Activated effector memory CD4-positive, alpha-beta T cell treated with anti-CD3 and anti-CD28 coated beads, Interleukin-2, amount 50 U/mL, for 16 hours (primary cell): ENCODE measurements around the gene SDC3.
"Not testable (repeated sequence)": the region's sequence is repeated elsewhere in the genome, so short reads cannot be mapped to it uniquely, and the experiment has no call there.

Experiments
- DNase-seq: peaks from one replicate; pipeline ENCODE4 v3.0.0-alpha.2; 2020

The SDC3 gene

DNA sequence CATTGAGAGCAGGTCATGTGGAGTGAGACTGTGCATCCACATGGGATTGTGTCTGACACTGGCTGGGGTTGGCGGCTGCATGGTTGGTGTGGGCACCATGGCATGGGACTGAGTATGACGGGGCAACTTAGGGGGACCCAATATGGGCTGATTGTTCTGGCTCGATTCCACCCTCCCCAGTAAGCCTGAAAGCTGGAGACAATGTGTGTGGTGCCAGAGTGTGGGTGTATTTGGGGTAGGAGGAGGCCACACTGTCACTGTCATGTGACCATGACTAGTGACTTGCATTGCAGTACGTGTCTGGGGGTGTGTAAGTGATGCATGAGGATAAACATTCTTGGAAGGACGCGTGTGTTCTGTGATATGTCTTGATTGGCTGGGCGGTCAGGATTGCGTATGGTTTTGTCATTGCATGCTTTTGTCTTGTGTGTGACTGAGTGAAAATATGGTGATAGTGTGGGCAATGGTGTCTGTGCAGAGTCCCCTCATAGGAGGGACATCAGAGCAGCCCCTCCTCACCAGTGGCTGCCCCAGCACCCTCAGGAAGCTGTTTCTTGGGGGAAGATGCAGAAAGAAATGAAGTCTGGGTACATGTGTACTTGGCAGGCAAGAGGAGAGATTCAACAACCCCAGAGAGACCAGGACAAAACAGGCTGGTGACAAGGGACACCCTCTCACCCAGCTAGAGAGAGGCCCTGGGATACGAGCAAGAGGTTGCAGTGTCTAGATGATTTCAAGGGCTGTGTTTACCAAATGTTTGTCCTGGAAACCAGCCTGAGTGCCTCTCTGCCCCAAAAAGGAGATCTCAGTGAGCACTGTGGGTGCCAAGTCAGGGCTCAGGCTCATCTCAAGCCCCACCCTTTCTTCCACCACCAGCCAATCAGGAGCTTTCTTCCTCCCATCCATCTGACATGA, 36.3 kb downstream of the SDC3 start:
- DNase-seq, result no peak

DNA sequence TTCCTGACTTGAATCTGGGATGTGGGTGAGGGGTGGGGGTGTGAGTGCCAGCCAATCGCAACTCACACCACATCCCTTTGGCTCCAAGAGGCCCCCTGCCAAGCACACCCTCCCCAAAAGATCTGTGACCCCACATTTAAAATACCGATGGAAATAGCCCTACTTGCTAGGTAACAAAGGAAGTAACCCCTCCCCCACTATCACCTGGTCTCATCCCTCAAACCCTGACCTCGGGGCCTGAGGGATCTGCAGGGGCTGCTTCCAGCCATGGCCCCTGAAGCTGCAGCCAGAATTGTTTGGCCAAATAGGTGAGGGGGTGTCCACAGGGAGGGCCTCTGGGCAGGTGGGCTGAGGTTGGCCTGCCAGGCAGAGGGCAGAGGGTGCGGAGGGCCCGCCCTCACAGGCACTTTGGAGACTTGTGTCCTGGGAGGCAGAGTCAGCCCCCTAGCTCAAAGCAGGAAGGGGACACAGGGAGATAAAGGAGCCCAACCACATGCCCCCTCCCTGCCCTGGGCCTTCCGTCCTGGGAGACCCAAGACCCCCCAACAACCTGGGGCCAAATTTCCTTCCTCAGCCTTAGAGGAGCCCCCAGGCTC, 37.2 kb downstream of the SDC3 start:
- no peak for DNase-seq

DNA sequence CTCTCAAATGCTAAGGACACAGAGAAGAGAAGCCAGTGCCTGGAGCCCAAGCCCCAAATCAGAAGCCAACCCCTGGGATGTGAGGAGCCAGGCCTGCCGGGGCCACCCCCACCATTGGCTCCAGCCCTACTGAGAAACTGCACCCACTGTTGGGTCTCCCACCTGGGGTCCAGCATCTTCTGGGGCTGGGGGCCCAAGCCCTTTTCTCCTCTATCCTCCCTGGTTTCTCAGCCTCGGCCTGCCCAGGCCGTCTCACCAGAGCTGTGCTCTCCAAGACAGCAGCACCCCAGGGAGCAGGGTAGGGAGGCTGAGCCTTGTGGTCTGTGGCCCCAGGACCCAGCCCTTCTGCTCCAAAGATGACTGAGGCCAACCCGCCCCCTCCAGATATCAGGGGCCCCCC, 37.9 kb downstream of the SDC3 start:
- no peak for DNase-seq

DNA sequence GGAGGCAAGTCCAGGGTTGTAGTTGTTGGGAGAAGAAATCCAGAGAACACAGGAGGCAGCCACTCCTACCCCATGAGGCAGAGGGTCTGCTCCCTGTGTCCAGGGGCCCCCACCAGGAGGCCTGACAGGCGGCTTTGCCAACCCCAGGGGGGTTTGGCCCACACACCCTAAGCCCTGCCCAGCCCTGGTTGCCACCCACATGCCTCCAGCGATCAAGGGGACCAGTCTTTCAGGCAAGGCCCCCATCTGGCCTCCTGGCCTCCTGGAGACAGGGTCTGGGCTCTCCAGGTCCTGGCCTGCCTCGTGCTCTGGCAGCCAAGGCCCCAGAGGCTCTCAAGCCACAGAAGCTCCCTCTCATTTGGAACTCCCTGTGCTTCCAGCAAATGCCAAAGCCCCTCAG, 38.5 kb downstream of the SDC3 start:
- no peak for DNase-seq

DNA sequence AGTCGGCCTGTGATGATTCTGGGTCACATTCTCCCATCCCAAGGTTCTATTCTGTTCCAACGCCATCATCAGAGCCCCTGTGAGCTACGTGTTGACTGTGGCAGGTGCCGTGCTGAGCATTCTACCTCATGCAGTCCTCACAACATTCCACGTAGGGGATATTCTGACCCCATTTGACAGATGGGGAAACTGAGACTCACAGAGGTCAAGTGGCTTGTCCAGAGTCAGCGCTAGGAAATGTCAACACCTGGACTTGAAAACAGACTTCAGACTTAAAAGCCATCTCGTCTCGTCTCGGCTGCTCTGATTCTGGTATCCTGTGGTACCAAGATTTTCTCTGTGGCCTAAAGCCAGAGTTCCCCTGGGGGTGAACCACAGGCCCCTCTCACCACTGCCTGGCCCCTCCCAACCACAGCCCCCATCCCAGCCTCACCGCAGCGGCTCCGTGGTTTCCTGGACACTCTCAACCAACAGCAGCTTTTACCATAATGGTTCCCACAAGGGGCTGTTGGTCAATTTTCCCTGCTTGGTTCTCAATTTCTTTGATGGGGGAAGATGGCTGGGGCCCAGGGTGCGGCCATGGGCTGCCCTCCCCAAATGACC, 39.6 kb downstream of the SDC3 start:
- no peak for DNase-seq

DNA sequence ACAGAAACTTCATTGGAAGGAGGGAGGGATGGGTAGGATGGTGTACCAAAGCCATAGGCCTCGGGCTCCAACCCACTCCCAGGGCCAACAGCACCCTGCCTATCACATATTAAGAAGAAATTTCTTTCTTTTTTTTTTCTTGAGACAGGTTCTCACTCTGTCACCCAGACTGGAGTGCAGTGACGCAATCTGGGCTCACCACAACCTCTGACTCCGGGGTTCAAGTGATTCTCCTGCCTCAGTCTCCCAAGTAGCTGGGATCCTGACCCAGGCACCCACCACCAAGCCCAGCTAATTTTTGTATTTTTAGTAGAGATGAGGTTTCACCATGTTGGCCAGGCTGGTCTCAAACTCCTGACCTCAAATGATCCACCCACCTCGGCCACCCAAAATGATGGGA, 40.5 kb downstream of the SDC3 start:
- DNase-seq, result not testable (repeated sequence)

DNA sequence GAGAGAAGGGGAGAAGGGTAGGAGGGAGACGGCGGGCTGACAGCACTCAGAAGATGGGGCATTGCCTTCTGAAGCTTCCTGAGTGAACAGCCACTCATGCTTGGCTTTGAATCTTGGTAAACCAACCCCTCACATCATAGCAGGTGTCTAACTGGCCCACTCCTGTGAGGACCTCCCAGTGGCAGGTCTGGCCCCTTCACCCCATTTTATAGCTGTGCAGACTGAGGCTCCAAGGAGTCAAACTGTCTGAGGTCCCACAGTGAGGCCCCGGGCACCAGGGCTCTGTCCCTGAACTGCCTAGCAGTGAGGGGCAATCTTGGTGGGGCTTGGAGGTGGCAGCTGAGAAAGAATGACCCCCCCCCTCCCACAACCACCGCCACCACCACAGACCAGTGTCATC, 41.0 kb downstream of the SDC3 start:
- DNase-seq, result no peak

DNA sequence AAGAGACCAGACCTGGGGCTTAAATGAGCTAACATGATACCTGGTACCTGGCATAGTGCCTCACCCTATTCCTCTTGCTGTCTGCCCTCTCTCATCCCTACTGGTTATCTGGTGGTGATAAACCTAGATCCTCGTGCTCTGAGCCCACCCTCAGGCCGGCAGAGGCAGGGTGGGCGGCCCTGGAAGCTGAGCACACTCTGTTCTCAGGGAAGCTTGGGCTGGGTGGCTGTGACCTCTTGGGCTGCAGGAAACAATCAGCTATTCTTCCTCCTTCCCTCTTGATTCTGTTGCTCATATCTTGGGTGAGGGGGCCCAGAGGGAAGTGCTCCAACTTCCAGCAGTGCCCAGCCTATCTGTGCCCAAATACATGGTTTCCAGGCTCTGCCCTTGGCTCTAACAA, 42.0 kb downstream of the SDC3 start:
- DNase-seq, result no peak

DNA sequence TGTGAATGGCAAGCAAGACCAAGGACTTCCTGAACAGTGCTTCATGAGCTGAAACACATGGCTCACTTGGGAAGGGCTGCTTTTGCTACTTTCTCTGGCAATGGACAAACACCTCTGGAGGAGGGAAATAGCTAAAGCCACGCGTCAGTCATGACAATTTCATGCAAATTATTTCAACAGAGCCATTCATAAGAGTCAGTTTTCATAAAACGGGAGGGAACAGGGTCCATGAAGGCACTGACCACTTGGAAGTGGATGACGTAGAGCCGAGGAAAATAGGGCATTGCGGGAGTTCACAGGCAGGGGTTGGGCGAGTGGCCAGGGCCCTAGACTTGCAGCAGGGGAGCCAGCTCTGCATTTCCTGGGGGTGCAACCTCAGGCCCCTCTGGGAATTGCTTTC, 43.9 kb downstream of the SDC3 start:
- DNase-seq, result no peak

DNA sequence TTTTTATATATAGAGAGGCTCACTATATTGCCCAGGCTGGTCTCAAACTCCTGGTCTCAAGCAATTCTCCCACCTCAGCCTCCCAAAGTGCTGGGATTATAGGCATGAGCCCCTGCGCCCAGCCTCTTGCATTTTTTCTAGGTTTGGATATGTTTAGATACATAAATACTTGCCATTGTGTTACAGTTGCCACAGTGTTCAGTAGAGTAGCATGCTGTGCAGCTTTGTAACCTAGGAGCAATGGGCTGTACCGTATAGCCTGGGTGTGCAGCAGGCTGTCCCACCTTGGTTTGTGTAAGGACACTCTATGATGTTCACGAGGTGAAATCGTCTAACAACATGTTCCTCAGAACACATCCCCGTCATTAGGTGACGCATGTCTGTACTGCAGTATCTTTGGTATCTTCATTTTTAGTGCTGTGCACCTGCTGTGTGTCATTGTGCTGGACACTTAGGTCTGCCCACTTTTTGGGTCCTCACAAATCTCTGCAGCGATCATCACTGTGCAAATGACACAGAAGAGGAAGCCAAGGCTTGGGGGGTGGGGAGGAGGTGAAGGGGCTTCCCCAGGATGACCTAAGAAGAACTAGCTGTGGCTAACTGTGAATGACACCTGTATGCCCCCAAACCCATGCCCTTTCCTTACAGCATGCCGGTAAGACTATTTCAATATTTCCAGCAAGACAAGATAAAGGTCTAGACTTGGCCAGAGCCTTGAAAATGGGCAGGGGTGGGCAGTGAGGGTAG, 44.5 kb downstream of the SDC3 start:
- no peak for DNase-seq

DNA sequence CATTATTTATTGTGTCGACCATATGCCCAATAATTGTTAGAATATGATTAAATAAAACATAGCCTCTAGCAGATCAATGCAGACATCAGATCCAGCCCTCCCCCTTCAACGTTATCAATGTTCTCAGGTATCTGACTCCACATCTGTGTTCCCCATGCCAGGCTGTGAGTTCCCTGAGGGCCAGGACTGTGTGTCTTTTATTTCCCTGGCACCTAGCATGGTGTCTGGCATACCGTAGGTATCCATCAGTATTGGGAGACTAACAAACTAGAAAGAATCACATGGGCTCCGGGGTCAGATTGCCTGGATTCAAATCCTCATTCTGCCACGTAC, 48.3 kb downstream of the SDC3 start:
- DNase-seq, result no peak

DNA sequence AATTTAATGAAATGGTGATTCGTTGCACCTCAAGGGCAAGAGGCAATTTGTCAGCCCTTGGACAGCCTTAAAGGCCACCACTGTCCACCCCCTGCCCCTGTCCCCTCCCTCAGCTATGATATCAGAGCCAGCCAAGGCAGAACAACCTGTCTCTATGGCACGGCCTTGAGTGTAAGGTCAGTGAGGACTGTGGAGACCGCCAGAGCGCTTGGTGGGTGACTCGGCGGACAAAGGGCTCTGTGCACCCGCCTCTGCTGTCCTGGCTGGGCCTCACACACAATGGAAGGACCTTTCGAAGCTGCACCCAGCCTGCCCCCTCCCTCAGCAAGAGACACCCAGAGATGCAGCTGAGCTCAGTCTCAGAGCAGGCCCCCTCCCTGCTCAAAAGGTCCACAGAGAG, 50.6 kb downstream of the SDC3 start:
- no peak for DNase-seq

DNA sequence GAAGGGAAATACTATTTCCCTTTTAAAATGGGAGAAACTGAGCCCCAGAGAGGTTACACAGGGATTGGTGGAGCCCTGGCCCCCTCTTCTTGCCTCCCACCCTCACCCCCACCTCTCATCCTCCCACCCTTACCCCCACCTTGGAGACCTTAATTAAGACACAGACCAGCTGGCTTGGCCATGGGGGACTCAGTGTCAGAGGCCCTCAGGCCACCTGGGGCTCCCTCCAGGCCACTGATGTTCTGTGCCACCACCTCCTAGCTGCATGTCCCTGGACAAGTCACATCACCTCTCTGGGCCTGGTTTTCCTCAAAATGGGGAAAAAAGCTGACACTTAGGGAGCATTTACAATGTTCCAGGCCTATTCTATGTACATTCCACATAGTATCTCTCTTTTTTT, 51.5 kb downstream of the SDC3 start:
- DNase-seq, result no peak

DNA sequence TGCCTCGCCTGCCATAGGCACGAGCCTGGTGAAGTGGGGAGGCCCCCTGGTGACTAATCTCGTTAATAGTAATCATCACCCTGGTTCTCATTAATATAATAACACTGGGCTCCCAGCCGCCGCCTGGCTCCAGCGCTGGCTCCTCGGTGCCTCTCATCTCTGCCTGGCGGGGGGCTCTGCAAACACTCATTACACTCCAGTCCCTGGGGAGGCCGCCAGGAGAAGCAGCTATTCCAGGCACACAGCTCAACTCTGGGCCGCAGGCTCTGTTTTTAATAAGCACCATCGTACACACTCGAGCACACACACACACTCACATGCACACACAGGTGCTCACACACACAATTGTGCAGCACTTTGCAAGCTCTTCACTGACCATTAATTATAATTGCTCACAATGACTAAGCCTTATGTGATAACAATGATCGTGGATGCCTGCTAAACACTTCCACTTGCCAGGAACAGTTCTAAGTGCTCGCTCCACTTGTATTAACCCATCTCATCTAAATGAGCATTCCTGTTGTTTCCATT, 52.2 kb downstream of the SDC3 start:
- no peak for DNase-seq

DNA sequence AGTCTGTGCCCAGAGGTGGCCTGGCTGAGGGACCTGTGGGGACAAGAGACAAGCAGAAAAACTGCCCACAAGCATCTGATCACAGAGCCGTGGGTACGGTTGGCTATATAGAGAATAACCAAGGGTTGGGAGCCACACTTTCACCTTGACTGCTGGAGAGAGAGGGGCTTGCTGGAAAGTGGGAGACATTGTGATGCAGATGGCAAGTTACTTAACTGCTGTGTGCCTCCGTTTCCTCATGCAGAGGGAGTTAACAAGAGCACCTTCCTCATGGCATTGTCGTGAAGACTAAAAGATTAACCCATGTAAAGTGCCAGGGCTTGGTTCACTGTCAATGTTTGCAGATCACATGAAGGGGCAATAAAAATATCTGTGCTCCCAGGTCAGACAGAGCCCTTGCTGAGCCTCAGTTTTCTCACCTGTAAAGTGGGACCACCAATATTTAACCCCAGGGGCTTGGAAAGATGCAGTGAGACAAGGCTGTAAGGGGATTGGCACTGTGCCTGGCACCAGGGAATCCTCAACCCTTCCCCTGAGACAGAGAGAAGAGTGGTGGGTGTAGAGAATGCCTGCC, 52.8 kb downstream of the SDC3 start:
- no peak for DNase-seq

DNA sequence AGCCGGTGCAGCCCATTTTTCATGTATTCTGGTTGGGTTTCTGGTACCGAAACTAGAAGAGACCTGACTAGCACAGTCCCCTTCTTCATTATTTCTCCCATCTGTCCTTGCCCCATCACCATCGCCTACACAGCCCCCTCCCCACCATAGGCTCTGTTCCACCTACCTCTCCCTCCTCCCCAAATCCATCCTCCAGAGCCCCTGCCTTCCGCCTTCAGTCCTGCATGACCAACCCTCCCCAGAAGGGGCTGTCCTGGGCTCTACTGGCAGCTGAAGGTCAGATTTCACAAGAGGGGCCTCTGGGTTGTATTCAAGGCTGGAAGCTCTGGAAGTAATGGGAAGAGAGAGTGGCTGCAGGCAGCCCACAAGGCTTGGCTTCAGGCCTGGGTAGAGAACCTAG, 55.2 kb downstream of the SDC3 start:
- DNase-seq, result no peak

DNA sequence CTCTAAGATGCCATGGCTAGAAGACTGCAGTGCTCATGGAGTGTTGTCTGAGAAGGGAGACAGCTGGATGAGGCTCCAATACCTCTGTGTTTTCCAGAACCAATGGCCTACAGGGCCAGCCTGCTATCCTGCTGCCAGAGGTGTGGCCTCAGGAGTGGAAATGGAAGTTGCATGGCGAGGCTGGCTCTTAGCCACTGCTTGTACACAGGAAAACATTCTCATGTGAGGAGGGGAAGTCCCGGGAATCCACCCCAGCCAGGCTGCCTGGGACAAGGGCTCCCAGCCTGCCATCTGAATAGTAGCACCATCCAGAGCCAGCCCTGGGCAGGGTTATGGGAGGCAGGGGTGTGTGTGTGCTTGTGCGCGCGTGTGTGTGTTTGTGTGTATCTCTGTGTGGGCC, 56.5 kb downstream of the SDC3 start:
- DNase-seq, result no peak

DNA sequence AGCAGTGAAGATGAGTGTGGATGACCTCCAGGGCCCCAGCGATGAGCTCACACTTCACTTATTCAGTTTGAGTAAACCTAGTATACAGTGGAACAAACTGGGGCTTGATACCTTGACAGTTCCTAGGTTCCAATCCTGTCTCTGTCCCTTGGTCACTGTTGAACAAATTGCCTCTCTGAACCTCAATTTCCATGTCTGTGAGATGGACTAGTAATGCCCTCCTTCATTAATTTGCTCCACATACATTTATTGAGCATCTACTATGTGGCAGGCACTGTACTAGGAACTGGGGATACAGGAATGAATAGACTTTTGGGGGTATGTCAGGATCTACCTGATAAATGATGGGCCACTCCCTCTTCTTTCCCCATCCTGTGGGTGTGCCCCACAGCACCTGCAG, 57.3 kb downstream of the SDC3 start:
- DNase-seq, result no peak

DNA sequence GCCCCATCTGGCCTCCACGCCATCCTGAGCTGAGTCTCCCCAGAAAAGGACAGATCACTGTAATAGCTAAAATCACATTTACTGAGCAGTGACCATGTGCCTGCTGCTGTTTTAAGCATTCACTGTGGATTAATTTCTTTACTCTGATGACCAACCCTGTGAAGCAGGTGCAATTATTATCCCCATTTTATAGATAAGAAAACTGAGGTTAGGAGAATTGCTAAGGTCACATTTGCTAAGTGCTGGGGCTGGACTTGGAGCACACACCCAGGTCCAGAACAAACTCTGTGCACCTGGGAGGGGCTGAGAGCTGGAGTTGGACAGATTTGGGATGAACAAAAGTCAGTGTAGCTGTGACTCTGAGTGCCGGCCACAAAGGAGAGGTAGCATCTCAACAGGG, 58.0 kb downstream of the SDC3 start:
- no peak for DNase-seq

DNA sequence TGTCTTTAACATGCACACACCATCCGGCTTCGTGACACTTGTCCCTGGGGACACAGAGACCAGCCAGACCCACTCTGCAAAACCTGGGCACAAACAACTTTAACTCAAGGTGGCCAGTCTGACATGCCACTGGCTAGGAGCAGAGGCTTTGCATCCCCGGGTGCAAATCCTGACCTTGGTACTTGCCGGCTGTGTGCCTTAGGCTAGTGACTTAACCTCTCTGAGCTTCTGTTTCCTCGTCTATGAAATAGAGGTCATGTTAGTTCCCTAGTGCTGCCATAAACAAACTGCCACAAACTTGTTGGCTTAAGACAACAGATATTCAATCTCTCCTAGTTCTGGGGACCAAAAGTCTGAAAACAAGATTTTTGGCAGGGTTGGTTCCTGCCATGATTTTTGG, 60.4 kb downstream of the SDC3 start:
- no peak for DNase-seq

DNA sequence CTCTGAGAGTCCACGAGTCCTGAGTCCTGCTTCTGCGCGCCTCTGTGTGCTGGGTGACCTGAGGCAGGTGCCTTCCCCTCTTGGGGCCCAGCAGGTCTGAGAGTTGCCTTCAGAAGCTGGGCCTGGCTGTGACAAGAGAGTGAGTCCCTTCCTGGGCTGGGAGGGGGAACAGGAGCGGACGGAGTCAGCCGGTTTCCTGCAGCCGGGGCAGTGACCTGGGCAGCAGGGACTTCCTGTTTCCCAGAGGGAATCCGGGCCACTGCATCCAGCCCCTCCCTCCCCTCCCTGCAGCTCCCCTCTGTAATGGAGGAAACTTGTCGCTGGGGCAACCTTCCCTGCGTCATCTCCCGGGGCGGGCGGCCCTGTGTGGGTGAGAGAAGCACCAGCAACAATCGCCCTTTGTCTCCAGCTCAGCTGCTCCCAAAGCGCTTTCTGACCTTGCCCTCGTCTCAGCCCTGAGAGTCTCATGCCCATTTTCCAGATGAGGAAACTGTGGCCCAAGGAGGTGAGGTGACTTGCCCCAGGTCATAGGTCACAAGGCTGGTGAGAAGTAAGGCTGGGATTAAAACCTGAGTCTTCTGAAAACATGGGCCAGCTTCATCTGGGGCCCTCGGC, 61.1 kb downstream of the SDC3 start:
- no peak for DNase-seq

DNA sequence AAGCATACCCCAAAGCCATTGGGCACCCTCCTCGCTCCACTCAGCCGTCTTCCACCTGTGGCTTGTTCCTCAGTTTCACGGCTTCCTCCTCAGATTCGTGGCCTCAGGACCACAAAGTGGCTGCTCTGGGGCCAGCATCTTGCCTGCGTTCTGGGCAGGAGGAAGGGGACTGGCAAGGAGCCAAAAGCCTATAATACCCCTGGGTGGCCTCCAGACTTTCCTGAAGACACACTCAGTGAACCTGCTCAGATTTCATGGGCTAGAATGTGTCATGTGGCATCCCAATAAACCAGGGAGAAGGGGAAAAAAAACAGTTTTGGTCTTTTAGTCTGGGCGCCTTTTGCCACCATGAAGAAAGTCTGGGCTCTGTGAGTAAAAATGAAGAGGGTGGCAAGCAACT, 62.0 kb downstream of the SDC3 start:
- DNase-seq, result no peak

DNA sequence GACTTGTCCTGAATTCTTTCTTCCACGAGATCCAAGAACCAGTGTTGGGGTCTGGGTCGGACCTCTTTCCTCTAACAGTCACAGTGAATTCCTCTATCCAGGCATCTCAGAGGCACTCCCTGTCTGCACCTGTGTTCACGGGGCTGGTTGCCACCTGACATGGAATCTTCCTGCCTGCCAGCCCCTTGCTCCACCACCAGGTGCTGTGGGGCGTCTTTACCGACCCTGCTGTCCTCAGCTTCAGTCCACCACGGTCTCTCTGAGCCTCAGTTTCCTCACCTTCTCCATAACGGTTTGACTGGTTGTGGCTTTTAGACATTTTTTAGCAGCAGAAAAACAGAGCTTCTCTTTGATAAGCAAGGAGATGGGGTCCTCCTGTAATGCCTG, 62.7 kb downstream of the SDC3 start:
- no peak for DNase-seq
